HepG2 (cell line): Measurements from ENCODE around the gene GBE1. TPM values are rescaled to one million over a fixed set of nuclear protein-coding genes. Genes with fewer than 3 reads are reported as not detected.

Experiments
- ATAC-seq: fragments of 200-7000 bp; cut with Tn5 transposase; 3 replicates; pipeline ENCODE4 v1.9.1; 2020; ENCODE audit warnings: mild to moderate bottlenecking, moderate library complexity
- BruUV-seq: library from RNA; stranded (reverse); fragments of 400-500 nt; replicated peaks from 2 replicates; lab custom pipeline; 2021; lab: Mats Ljungman, UMichigan
- CTCF ChIA-PET: fragments of 300-600 bp; formaldehyde crosslinking; extraction: SDS; loops from one replicate; lab custom pipeline; 2021; ENCODE audit warnings: low total read pairs, inconsistent platforms, low intra/inter-chr PET ratio; lab: Yijun Ruan, JAX
- POLR2A ChIA-PET: fragments of 350-600 bp; sonication (Branson Sonifier 250); formaldehyde crosslinking; loops from one replicate; lab custom pipeline; 2020; ENCODE audit warnings: antibody characterized with exemption, inconsistent platforms; lab: Yijun Ruan, JAX
- DNase-seq: peaks from one replicate; pipeline ENCODE4 v3.0.0-alpha.2; 2015; ENCODE audit warnings: low spot score
- FAIRE-seq: peaks from 3 replicates; lab custom pipeline; 2011; peaks lifted over from hg19 to GRCh38; lab: Jason Lieb, UNC
- H2AFZ ChIP-seq: one replicate; pipeline ENCODE4 v1.6.1; 2011; ENCODE audit warnings: low read length, inconsistent platforms
- H3K27ac ChIP-seq: fragments of 300-600 bp; 3 replicates; pipeline ENCODE4 v1.8.0; 2011; ENCODE audit warnings: mixed run types, mild to moderate bottlenecking, mixed read lengths, low read length, inconsistent platforms; ENCODE audit not compliant: insufficient read depth; ENCODE audit errors: extremely low read length
- H3K27me3 ChIP-seq, 2 experiments: fragments of 200-600 bp in 1 of 2; 2 replicates in 1 of 2; 3 replicates in 1 of 2; pipeline versions ENCODE4 v1.6.0 to v1.8.0; 2011; ENCODE audit warnings: low read length in 2 of 2, mild to moderate bottlenecking in 2 of 2, moderate library complexity in 2 of 2, inconsistent platforms in 1 of 2; ENCODE audit not compliant: insufficient read depth in 2 of 2, control insufficient read depth in 1 of 2
- H3K36me3 ChIP-seq, 2 experiments: fragments of 200-600 bp in 1 of 2; replicated peaks in 1 of 2; 2 replicates in 1 of 2; 3 replicates in 1 of 2; pipeline versions ENCODE4 v1.5.1 to v1.8.0; 2011; ENCODE audit warnings: low read length in 2 of 2, inconsistent platforms in 1 of 2; ENCODE audit not compliant: insufficient read depth in 2 of 2, control insufficient read depth in 1 of 2
- H3K4me1 ChIP-seq: 2 replicates; pipeline ENCODE4 v1.5.1; 2012; ENCODE audit warnings: low read length, inconsistent platforms; ENCODE audit not compliant: insufficient read depth
- H3K4me2 ChIP-seq: 2 replicates; pipeline ENCODE4 v1.6.0; 2011; ENCODE audit warnings: low read depth, low read length, inconsistent platforms
- H3K4me3 ChIP-seq, 3 experiments: fragments of 200-600 bp in 1 of 3; sonication (generic), shearing (Covaris generic) in 1 of 3; replicated peaks in 1 of 3; 2 replicates each; pipeline ENCODE4 v1.5.1; 2011 to 2016; ENCODE audit warnings: low read length in 3 of 3, inconsistent platforms in 2 of 3, low read depth in 2 of 3, mild to moderate bottlenecking in 2 of 3, control low read depth in 1 of 3, mixed read lengths in 1 of 3; ENCODE audit not compliant: insufficient read depth in 1 of 3
- H3K79me2 ChIP-seq: one replicate; pipeline ENCODE4 v1.6.1; 2011; ENCODE audit warnings: low read length, inconsistent platforms; ENCODE audit not compliant: insufficient read depth
- H3K9ac ChIP-seq: 2 replicates; pipeline ENCODE4 v1.6.0; 2011; ENCODE audit warnings: mild to moderate bottlenecking, low read depth, low read length, inconsistent platforms; ENCODE audit not compliant: insufficient read depth
- H3K9me3 ChIP-seq: 2 replicates; pipeline ENCODE4 v1.5.1; 2012; ENCODE audit warnings: mild to moderate bottlenecking, low read length
- H4K20me1 ChIP-seq: 2 replicates; pipeline ENCODE4 v1.6.0; 2011; ENCODE audit warnings: inconsistent platforms, mild to moderate bottlenecking, low read length, moderate library complexity; ENCODE audit not compliant: insufficient read depth
- AHR ChIP-seq: IDR thresholded peaks from 2 replicates; pipeline ENCODE4 v1.6.1; 2018; ENCODE audit warnings: missing genetic modification reagents, missing compliant biosample characterization
- ETS1 ChIP-seq: sonication (generic); formaldehyde crosslinking; IDR thresholded peaks from 2 replicates; pipeline ENCODE4 v1.4.0; 2020; ENCODE audit warnings: missing genetic modification reagents
- HOXD1 ChIP-seq: sonication (generic); formaldehyde crosslinking; IDR thresholded peaks from 2 replicates; pipeline ENCODE4 v1.5.0; 2020; ENCODE audit warnings: missing genetic modification reagents
- RBM39 ChIP-seq: fragments of 200-400 bp; formaldehyde crosslinking; IDR thresholded peaks from one replicate; pipeline ENCODE4 v1.6.1; 2018; ENCODE audit warnings: antibody characterized with exemption, mild to moderate bottlenecking, low read depth, low read length; ENCODE audit not compliant: poor library complexity, severe bottlenecking
- TEAD3 ChIP-seq: optimal IDR thresholded peaks from 2 replicates; pipeline ENCODE3; 2016; ENCODE audit warnings: borderline replicate concordance
- ZBTB2 ChIP-seq: sonication (generic); formaldehyde crosslinking; IDR thresholded peaks from 2 replicates; pipeline ENCODE4 v1.8.0; 2022; ENCODE audit warnings: low read depth, missing genetic modification reagents
- ZNF777 ChIP-seq: sonication (generic); formaldehyde crosslinking; IDR thresholded peaks from 2 replicates; pipeline ENCODE4 v1.4.0; 2020; ENCODE audit warnings: missing genetic modification reagents
- ZNF781 ChIP-seq: sonication (generic); formaldehyde crosslinking; IDR thresholded peaks from 2 replicates; pipeline ENCODE4 v1.5.1; 2020; ENCODE audit warnings: borderline replicate concordance, mild to moderate bottlenecking, missing genetic modification reagents; ENCODE audit errors: not compliant biosample characterization
- WGBS: methylation state at CpG from one replicate; pipeline ENCODE4 v1.1.6; 2017; ENCODE audit warnings: low lambda C conversion rate; 5-methylcytosine and 5-hydroxymethylcytosine counted together
- in situ Hi-C: cut with HindIII; loops from 2 replicates; pipeline ENCODE4 v1.10.0; 2017; ENCODE audit warnings: low pct_unique_long_range_greater_than_20kb; ENCODE audit not compliant: extremely low pct_ligation_motif_present
- intact Hi-C: fragments of 100-400 bp; cut with micrococcal nuclease; formaldehyde crosslinking; loops from one replicate; pipeline ENCODE4 v1.10.0; 2022; ENCODE audit not compliant: unreplicated experiment
- polyA plus RNA-seq, 8 experiments: library from polyadenylated mRNA; depleted of rRNA in 3 of 8; stranded (reverse) in 7 of 8; unstranded in 1 of 8; fragments of >200 nt; fragmentation: Illumina TruSeq in 4 of 8; extraction: Trizol in 4 of 8; gene quantifications; 2 replicates each; pipeline versions ENCODE4 v1.2.1 to v1.2.3, GENCODE V29; 2011 to 2016; ENCODE audit warnings: low read depth in 4 of 8, missing spikeins in 1 of 8, mixed read lengths in 1 of 8; ENCODE audit not compliant: insufficient read depth in 1 of 8
- total RNA-seq, 5 experiments: library from RNA; depleted of rRNA; stranded (reverse); fragments of >200 nt; fragmentation: Illumina TruSeq; extraction: Trizol; gene quantifications; 2 replicates each; pipeline ENCODE4 v1.2.3, GENCODE V29; 2016; ENCODE audit warnings: low read depth in 1 of 5

Gene GBE1
- total and polyA plus RNA-seq, 2 of the 13 experiments (the other 11 are each of a cell fraction or from before 2014, with no cell fraction given): 22.9 to 36.1 TPM

GRCh38 chr3:81778678-81779182 lies 17.3 kb upstream of the GBE1 start:
- Histone ChIP-seq H3K4me1 (no peaks in the 10 kb centered on the region), H4K20me1 (no peaks in the 10 kb centered on the region), H3K27ac (no peak overlapping the region), H3K36me3 (no peaks in the 10 kb centered on the region), H3K4me2 (no peak overlapping the region), H3K4me3 (no peak overlapping the region), H3K79me2 (no peaks in the 10 kb centered on the region), H3K27me3 (no peaks in the 10 kb centered on the region), H2AFZ (no peak overlapping the region), H3K9ac (no peak overlapping the region), H3K9me3 (no peaks in the 10 kb centered on the region)
- CTCF ChIA-PET: no interaction called here
- WGBS: 18% methylated on average over 4 of the region's 4 CpGs
- intact Hi-C loops (no loop called here), in situ Hi-C loops (no loop called here)
- no peak for DNase-seq
- POLR2A ChIA-PET: no interaction called here
- ATAC-seq: no peak
- no TSS peak for BruUV-seq
- TF ChIP-seq AHR (CRISPR knock-in tag) (no peak), HOXD1 (CRISPR knock-in tag) (no peak), ZBTB2 (CRISPR knock-in tag) (no peak), RBM39 (no peak), TEAD3 (CRISPR knock-in tag) (no peak), ETS1 (CRISPR knock-in tag) (no peak), ZNF781 (CRISPR knock-in tag) (no peak), ZNF777 (CRISPR knock-in tag) (no peak)
- FAIRE-seq: no peak
